Measurements from ENCODE around the gene ZNF710. TPM values are rescaled to one million over a fixed set of nuclear protein-coding genes. Genes with fewer than 3 reads are reported as not detected.

ZNF710 gene
- total and polyA plus RNA-seq, 2 donors (not counting 3 experiments of a cell fraction or from before 2014, with no cell fraction given): 8.9 to 32.4 TPM

DNA sequence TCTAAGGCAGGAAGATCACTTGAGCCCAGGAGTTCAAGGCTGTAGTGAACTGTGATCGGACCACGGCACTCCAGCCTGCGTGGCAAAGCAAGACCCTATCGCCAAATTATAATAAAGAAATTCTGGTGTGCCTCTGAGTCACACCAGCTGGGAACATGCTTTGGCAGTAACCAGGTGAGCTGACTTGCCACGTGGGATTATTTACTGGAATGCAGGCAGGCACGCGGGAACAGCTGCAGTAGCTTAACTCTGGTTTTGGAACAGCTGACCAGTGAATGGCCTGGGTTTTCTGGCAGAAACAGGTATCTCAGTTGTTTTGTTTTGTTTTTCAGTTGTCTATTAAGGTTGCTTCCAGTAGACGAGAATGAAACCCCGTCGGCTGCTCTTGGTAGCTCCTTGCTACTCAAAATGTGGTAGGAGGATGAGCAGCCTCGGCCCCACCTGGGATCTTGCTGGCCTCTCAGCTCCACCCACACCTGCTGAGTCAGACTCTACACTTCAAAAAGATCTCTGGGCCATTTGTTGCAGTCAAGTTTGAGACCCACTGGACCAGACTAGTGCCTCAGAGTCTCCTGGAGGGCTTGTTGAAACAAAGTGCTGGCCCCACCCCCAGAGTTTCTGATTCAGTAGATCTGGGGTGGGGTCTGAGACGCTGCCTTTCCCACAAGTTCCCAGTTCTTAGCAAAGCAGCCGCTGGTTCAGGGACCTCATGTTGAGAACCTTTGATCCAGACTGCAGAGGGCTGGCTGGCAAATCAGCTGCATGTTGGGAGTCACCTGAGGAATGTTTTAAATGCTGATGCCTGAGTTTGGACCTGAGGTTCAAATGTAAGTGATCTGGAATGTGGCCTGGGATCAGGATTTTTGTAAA, 74.5 kb downstream of the ZNF710 start:
- Histone ChIP-seq H3K4me2 (ENCODE audit: insufficient read depth, low read length) (no peak overlapping the region), H3K9ac (replicated peaks; ENCODE audit: extremely low read depth, insufficient read depth, low read length) (no peak overlapping the region), H3K4me1 (ENCODE audit: control insufficient read depth, extremely low read depth, insufficient read depth, low read length) (no peaks in the 10 kb centered on the region), H3K27ac (ENCODE audit: insufficient read depth, low read depth, low read length) (no peak overlapping the region), H3K79me2 (ENCODE audit: control insufficient read depth, insufficient read depth, low read length) (no peaks in the 10 kb centered on the region), H3K9me3 (replicated peaks; ENCODE audit: control insufficient read depth, insufficient read depth, low read length) (no peaks in the 10 kb centered on the region), H3K27me3 (ENCODE audit: control insufficient read depth in 2 of 2, insufficient read depth in 2 of 2, low read length in 2 of 2) (no peaks in the 10 kb centered on the region), H2AFZ (ENCODE audit: low read depth, low read length) (no peak overlapping the region), H3K4me3 (replicated peaks in 1 of 3; ENCODE audit: insufficient read depth in 1 of 3, low read depth in 1 of 3, low read length in 3 of 3) (no peak overlapping the region), H4K20me1 (replicated peaks; ENCODE audit: control insufficient read depth, extremely low read depth, insufficient read depth, low read length) (no peaks in the 10 kb centered on the region), H3K9me1 (replicated peaks; ENCODE audit: control insufficient read depth, extremely low read depth, insufficient read depth, low read length) (no peaks in the 10 kb centered on the region), H3K36me3 (ENCODE audit: control insufficient read depth in 2 of 2, extremely low read depth in 1 of 2, insufficient read depth in 2 of 2, low read length in 2 of 2) (peaks cover 2 to 27% of the 10 kb centered on the region in 2 experiments)
- dilution Hi-C loops (cut with MboI; ENCODE audit: extremely low pct_ligation_motif_present, low sequenced_read_pairs): no loop called here
- CTCF ChIA-PET: interaction anchor here (0.8 to 1.5 kb wide), 5 partner anchors 11 to 336 kb away, joined by 3 to 5 read pairs (median 3); no protein-coding TSS in a partner anchor
- no peak for FAIRE-seq
- POLR2A ChIA-PET: no interaction called here
- intact Hi-C loops (cut with micrococcal nuclease): no loop called here
- BruUV-seq (replicated peaks): TSS peak; percentile 4
- no peak for TF ChIP-seq FOS (IDR thresholded peaks at IDR 0.05; ENCODE audit: borderline replicate concordance, insufficient read depth, low read length)
- no peak for TF ChIP-seq POLR2A (IDR thresholded peaks at IDR 0.05; ENCODE audit: low read depth, low read length)
- no peak for TF ChIP-seq POLR2AphosphoS5 (IDR thresholded peaks at IDR 0.05; ENCODE audit: insufficient read depth, low read depth, low read length)
- TF ChIP-seq, protein P1, sequence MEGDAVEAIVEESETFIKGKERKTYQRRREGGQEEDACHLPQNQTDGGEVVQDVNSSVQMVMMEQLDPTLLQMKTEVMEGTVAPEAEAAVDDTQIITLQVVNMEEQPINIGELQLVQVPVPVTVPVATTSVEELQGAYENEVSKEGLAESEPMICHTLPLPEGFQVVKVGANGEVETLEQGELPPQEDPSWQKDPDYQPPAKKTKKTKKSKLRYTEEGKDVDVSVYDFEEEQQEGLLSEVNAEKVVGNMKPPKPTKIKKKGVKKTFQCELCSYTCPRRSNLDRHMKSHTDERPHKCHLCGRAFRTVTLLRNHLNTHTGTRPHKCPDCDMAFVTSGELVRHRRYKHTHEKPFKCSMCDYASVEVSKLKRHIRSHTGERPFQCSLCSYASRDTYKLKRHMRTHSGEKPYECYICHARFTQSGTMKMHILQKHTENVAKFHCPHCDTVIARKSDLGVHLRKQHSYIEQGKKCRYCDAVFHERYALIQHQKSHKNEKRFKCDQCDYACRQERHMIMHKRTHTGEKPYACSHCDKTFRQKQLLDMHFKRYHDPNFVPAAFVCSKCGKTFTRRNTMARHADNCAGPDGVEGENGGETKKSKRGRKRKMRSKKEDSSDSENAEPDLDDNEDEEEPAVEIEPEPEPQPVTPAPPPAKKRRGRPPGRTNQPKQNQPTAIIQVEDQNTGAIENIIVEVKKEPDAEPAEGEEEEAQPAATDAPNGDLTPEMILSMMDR (IDR thresholded peaks at IDR 0.05; ENCODE audit: extremely low read depth in 1 of 2, insufficient read depth in 1 of 2, low read depth in 1 of 2, low read length in 2 of 2): no peak
- no peak for DNase-seq (ENCODE audit: low read depth, low spot score)

- no TSS peak for BruUV-seq (replicated peaks)
These were observed 75.6 kb downstream of the ZNF710 start for GRCh38 chr15:90076716-90077115.

More at GRCh38 chr15:90076716-90077115, 75.6 kb downstream of the ZNF710 start:
- dilution Hi-C loops (cut with MboI; ENCODE audit: extremely low pct_ligation_motif_present, low sequenced_read_pairs): no loop called here
- H3K9ac ChIP-seq (replicated peaks; ENCODE audit: extremely low read depth, insufficient read depth, low read length): no peak overlapping the region
- POLR2A ChIA-PET: no interaction called here
- FAIRE-seq: no peak
- CTCF ChIA-PET: interaction anchor here (0.7 to 1.2 kb wide), 3 partner anchors 10 to 316 kb away, joined by 3 to 4 read pairs (median 3); no protein-coding TSS in a partner anchor
- DNase-seq (ENCODE audit: low read depth, low spot score): no peak
- no peaks in the 10 kb centered on the region for H3K79me2 ChIP-seq (ENCODE audit: control insufficient read depth, insufficient read depth, low read length)
- H3K4me2 ChIP-seq (ENCODE audit: insufficient read depth, low read length): no peak overlapping the region
- H3K4me3 ChIP-seq (replicated peaks in 1 of 3; ENCODE audit: insufficient read depth in 1 of 3, low read depth in 1 of 3, low read length in 3 of 3): no peak overlapping the region
- H3K36me3 ChIP-seq (ENCODE audit: control insufficient read depth in 2 of 2, extremely low read depth in 1 of 2, insufficient read depth in 2 of 2, low read length in 2 of 2): peaks cover 2 to 32% of the 10 kb centered on the region in 2 experiments
- no peaks in the 10 kb centered on the region for H3K9me1 ChIP-seq (replicated peaks; ENCODE audit: control insufficient read depth, extremely low read depth, insufficient read depth, low read length)
- intact Hi-C loops (cut with micrococcal nuclease): no loop called here
- no peak for TF ChIP-seq POLR2A (IDR thresholded peaks at IDR 0.05; ENCODE audit: low read depth, low read length)
- TF ChIP-seq EZH2 (IDR thresholded peaks at IDR 0.05; ENCODE audit: borderline replicate concordance, low read depth, low read length, severe bottlenecking): no peak
- TF ChIP-seq POLR2AphosphoS5 (IDR thresholded peaks at IDR 0.05; ENCODE audit: insufficient read depth, low read depth, low read length): no peak
- TF ChIP-seq GATA2 (IDR thresholded peaks at IDR 0.05; ENCODE audit: insufficient read depth, insufficient read length, low read depth, low read length): no peak
- TF ChIP-seq JUN (IDR thresholded peaks at IDR 0.05; ENCODE audit: borderline replicate concordance, insufficient read depth, insufficient read length, low read depth): no peak
- no peak for TF ChIP-seq MYC (IDR thresholded peaks at IDR 0.05; ENCODE audit: low read depth, low read length)
- TF ChIP-seq, protein P2, sequence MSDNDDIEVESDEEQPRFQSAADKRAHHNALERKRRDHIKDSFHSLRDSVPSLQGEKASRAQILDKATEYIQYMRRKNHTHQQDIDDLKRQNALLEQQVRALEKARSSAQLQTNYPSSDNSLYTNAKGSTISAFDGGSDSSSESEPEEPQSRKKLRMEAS (IDR thresholded peaks at IDR 0.05; ENCODE audit: insufficient read depth, insufficient read length): no peak
- TF ChIP-seq, protein P1 (IDR thresholded peaks at IDR 0.05; ENCODE audit: extremely low read depth in 1 of 2, insufficient read depth in 1 of 2, low read depth in 1 of 2, low read length in 2 of 2): no peak
- TF ChIP-seq FOS (IDR thresholded peaks at IDR 0.05; ENCODE audit: borderline replicate concordance, insufficient read depth, low read length): no peak
- H4K20me1 ChIP-seq (replicated peaks; ENCODE audit: control insufficient read depth, extremely low read depth, insufficient read depth, low read length): no peaks in the 10 kb centered on the region
- no peak overlapping the region for H3K27ac ChIP-seq (ENCODE audit: insufficient read depth, low read depth, low read length)
- H3K4me1 ChIP-seq (ENCODE audit: control insufficient read depth, extremely low read depth, insufficient read depth, low read length): no peaks in the 10 kb centered on the region
- H3K27me3 ChIP-seq (ENCODE audit: control insufficient read depth in 2 of 2, insufficient read depth in 2 of 2, low read length in 2 of 2): no peaks in the 10 kb centered on the region
- no peaks in the 10 kb centered on the region for H3K9me3 ChIP-seq (replicated peaks; ENCODE audit: control insufficient read depth, insufficient read depth, low read length)
- no peak overlapping the region for H2AFZ ChIP-seq (ENCODE audit: low read depth, low read length)
